Non-pigmented ciliary epithelial cell (primary cell): Measurements from ENCODE around the gene WSCD1.

Experiments
- DNase-seq: peaks from one replicate; pipeline ENCODE4 v3.0.0-alpha.2; 2010; ENCODE audit warnings: low read depth

Gene WSCD1

DNA sequence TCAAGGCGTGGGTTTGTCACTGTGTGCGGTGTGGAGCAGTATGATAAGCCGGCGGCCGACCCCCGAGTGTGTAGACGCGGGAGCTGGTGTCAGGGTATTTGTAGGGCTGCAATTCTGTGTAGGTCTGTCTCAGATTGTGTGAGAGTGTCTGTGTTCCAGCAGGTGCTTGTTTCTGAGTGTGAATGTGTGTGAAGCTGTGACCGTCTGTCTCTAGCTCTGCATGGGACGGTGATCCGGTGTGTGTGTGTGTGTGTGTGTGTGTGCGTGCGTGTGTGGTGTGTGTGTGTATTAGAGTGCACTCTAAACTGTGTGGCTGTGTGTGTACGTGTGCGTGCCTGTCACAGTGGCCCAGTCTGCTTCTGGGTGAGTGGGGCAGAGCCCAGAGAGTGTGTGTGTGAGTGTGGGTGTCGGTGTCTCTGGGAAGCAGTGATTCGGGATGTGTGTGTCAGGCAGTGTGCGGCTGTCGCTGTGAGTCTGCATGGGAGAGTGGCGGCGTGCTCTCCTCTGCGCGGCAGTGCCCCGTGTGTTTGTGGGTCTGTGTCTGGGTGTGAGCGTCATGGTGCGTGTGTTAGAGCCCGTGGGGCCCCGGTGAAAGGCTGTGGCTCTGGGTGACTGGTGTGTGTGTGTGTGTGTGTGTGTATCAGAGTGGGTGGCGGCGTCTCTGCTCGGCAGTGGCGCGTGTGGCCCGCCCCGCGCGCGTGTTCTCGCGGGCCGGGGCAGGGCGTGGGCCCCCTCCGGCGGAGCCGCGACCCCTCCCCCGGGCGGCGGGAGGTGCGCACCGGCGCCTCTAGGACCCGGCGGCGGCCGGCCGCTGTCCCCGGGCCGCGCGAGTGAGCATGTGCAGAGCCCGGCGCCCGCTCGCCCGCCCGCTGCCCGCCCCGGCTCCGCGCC lies at the start of gene WSCD1:
Gene WSCD1 (plus strand): TSS at position 841 of the 891 bp plus-strand sequence. CDS start 10,280 bp downstream, outside the sequence.
- no peak for DNase-seq

DNA sequence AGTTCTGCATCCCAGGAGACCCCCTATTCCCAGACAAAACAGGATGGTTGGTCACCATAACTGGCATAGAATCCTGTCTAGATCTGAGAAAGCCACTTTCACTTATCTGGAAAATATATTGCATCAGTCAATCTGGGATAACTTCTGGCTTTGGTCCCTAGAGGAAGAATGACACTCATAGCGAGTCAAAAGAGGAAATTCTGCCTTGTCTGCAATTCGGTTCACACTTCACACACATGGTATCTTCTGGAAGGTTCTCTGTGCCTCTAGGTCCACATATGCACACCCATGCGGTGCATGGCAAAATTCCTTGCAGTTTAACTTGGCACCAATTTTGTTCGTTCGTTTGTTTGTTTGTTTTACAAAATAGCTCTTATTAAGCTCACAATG lies 49.2 kb upstream of the WSCD1 start:
- DNase-seq: no peak

DNA sequence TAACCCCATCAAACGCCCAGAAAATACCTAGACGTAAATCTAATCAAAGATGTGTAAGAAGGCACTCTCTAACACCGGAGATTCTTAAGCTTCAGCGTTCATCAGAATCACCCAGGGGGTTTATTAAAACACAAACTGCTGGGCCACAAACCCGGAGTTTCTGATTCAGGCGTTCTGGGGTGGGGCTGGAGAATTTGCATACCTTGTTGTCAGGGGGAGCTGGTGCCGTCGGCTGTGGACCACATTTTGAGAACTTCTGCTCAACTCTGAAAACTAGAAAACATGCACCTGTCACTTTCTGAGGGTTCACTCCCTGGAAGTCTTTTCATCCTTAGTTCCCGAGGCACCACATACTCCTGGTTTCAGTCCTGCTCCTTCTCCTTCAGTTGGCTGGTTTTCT lies 48.6 kb upstream of the WSCD1 start:
- DNase-seq: no peak

DNA sequence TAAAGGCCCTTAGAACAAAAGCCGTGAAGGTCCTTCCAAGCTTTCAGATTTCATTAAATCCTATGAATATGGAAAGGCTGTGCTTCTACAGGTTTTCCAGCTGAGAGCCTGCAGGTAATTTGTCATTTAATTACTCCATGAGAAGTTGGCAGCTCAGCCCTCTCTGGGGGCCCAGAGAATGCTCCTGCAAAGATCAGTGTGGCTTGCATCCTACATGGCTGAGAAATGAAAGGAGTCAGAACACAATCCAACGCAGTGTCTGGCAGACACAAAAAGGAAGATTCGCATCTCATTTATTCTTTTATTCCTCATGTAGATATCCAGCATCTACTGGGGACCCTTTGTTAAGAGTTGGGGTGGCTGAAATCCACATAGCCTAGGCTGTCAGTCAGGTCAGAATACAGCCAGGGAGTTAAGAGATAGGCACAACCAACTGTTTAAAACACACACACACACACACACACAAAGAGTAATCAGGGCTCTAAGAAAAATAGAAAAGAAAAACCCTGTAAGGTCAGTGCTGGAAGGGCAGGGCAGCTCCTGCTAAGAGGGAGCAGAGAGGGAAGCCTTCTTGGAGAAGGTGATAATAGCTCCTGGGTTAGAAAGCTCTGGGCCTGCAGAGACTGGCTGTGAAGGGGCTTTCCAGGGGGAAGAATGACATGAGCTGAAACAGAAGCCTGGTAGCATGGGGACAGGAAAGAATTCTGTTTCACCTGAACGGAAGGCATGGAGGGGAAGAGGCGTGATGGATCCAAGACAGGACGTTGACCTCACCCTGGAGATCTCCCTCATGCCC lies 46.9 kb upstream of the WSCD1 start:
- no peak for DNase-seq

DNA sequence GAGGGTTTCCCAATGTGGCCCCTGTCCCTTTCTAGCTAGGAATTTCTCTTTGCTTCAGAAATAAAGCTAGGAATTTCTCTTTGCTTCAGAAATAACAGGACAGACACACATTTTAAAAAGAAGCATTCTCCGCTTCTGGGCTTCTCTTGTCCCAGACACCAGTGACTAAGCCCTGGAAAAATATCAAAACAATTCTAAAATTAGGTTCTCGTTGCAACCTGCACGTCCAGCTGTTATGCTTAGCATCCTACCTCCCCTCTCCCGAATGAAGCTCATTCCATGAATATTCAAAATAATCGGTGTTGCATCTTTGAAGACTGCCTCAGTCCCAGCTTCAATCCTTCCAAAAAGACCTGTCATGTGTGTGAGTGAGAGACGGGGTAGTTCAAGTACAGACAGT lies 45.6 kb upstream of the WSCD1 start:
- DNase-seq: no peak

DNA sequence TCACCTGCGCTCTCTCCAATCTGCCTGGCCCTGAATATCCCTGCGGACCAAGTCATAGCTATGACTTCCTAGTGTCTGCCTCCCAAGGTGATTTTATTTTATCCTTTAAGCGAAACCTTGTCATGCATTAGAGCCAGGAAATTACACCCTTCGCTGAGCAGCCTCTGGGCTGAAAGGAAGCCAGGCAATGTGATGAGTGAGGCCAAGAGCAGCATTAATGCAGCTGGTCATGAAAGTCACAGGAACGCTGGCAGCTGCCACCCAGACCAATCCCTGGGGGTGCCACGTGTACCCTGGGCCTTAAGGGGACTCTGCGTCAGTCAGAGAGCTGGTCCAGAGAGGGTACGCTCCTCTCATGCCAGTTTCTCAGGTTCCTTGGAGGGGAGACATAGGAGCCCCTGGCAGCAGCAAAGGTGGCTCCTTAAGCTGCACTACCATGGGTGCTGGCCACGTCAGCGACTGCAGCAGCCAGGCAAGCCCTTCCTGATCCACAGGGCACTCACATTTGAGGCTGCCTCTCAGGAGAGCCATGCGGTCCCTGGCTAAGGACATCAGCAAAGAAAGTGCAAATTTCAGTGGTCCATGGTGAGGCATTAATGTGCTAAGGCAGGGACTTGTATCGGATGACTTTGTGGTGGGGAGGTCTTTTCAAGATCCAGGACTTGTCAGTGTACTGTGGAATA lies 42.7 kb upstream of the WSCD1 start:
- no peak for DNase-seq

DNA sequence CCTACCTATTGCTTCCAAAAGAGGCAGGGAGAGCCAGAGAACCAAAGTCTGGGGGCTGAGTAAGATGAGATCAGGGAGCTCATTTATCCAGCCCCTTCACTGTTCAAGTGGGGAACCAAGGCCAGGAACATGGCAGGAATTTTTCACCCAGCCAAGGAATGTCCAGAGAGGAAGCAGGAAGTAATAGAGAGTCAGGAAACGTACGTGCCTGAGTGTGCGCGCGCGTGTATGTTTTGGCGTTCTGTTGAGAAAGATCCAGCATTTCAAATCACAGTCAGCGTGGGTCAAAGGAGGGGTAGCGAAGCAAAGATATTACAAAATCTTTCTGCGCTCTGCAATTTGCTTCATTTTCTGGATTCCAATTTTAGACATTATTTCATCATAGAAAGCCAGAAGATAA lies 41.9 kb upstream of the WSCD1 start:
- DNase-seq: no peak

DNA sequence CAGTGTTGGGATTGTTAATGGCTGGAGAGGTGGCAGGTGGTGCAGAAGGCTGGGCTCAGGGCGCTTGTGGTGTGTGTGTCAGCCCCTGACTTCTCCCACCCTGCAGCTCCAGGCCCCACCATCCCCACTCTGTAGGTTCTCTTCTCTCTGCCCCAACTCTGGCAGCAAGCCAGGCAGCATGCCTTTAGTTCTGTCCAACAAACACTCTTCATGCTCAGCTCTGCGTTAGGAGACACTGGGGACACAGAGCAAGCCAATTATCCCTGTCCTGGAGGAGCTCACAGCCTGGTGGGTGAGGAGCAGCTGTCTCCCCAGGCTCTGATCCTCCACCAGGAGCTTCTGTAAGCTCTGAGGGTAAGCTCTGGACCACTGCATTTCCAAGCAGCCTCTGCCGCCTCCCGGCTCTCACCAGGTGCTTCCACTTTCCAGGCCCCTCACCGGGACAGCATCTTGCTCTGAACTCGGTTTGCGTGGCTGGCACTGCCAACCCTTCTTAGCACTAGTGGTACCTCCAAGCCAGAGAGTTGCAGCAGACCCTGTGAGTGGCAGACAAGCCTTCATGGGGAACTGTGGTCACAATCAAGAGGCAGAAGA lies 34.3 kb upstream of the WSCD1 start:
- no peak for DNase-seq

DNA sequence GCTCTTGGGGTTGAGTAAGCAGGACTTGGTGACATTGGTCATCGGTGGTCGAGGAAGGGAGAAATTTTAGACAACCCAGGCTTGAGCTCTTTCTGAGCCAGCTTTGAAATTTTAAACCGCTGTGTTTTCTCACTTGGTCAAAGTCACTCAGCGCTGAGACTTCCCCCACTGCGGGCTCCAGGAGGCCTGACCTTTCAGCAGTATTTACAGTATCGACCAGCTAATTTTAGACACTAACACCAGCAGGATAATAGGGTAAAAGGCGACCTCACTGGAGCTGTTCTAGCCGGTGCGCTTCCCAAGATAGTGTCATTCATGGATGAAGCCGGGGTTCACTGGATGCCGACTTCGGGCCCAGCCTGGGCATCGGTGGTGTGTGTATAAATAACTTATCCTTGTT lies 29.7 kb upstream of the WSCD1 start:
- DNase-seq: no peak

DNA sequence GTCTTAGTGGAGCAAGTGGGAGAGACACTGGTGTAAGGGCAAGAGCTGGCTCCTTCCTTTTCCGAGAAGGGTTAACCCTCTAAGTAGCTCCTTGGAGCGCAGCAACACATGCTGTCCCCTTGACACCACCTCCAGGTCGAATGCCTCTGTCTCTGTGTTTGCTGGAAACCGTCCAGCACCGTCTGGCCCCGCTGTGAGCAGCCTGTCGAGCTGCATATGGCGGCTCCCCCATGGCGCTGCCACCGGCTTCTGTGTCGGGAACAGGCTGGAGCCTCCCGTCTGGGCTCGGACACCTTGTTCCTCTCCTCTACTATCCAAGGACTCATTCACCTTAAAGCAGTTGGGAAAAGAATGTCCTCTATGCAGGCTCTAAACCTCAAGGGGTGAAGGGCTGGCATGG lies 28.9 kb upstream of the WSCD1 start:
- no peak for DNase-seq

DNA sequence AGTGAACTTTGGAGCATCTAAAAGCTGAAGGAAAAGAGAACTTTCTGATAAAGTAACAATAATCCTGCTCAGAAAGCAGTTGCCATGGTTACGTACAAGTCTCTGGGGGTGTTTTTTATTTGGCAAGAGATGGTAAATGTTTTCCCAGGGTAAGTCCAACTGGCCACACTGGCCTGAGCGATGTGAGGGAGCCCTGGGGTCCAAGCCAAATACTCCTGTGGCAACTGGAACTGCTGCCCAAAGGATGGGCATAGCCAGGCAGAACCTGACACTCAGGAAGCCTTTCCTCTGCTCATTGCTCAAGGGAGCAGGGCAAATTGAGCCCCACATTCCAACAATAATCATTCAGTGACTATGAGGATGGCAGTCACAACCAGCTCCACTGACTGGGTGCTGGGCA lies 26.8 kb upstream of the WSCD1 start:
- no peak for DNase-seq

DNA sequence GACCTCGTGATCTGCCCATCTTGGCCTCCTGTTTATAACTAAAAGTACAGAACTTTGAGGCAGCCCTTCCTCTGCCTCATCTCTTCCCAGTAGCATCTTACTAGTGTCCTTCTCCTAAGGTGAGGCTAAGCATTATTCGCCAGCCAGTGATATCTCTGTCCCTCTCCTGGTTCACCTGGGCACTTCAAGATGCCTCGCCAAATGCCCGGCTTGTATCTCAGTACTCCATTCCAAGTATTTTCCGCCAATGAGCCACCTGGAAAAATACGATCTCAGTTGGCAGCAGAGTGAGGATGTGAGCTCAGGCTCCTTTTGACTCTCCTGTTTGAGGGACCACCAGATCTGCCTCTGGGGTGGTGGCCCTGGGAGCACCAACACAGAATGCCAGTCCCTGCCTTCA lies 25.9 kb upstream of the WSCD1 start:
- DNase-seq: no peak

DNA sequence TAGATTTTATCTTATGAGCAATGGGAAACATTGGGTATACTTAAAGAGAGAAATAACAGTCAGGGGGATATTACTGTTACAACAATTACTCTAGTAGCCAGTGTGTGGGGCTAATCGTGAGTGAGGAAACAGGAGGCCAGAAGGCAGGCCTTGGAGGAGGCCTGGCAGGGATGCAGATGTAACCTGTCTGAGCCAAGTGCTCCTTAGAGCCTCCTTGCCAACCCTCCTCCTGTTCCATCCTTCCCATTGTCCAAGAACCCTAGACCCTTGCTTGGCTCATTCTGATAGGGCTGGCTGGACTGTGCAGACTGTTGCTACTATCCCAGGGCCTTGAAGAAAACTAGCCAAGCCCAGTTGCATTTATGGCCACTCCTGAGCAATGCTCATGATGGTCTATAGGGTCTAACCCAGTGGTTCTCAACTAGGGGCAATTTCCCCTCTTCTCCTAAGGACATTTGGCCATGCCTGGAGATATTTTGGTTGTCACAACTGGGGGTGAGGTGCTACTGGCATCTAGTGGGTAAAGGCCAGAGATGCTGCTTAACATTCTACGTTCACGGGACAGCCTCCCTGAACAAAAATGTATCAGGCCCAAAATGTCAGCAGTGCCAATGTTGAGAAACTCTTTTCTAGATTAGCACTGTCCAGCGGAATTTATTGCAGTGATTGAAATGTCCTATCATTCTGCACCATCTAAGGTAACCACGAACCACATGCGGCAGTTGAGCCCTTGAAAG lies 24.4 kb upstream of the WSCD1 start:
- DNase-seq: no peak

DNA sequence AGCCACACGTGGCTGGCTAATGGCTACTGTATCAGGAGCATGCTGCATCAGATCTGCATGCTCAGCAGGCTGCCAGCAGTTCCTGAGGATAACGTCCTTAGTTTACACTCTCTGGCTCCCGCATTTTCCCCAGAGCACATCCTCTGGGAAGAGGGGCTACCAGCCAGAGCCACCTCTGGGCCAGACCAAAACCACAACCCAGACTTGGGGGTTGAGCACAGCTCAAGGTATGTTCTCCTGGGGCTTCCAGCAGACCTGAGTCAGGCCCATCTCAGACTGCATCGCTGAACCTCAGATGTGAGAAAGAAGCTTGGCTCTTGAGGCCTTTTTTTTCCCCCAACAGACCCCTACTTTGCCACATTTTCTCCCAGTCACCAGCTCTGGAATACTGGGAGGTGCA lies 23.7 kb upstream of the WSCD1 start:
- DNase-seq: no peak

DNA sequence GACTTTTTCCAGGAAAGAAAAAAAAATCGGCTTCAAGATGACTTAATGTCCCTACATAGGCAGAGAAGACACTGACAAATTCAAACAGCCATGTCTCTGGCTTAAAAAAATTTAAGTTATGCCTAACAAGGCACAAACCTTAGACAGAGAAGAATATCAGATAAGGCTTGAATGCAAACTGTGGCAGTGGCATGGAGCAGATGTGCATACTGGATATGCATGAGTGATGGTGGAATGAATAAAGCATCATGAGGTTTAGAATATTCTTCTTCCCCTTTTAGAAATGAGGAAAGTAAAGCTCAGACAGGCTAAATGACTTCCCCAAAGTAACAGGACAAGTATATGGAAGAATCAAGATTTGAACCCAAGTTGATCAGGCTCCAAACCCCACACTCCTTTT lies 23.2 kb upstream of the WSCD1 start:
- no peak for DNase-seq

DNA sequence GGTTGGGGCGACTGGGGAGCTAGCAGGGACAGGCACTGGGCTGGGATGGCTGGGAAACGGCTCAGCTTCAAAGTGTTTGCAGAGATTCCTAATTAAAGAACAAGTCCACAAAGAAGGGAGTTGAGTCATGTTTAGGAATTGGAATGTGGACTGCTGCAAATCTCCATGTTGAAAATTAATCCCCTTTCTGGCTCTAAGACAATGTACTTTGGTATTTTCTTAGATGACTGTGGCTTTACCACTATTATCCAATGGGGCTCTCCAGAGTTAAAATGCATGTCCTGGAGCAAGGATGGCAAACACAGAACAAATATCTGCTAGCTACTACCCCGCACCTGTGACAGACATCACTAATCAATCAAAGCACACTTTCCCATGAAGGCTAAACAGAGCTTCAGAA lies 22.2 kb upstream of the WSCD1 start:
- DNase-seq: no peak

DNA sequence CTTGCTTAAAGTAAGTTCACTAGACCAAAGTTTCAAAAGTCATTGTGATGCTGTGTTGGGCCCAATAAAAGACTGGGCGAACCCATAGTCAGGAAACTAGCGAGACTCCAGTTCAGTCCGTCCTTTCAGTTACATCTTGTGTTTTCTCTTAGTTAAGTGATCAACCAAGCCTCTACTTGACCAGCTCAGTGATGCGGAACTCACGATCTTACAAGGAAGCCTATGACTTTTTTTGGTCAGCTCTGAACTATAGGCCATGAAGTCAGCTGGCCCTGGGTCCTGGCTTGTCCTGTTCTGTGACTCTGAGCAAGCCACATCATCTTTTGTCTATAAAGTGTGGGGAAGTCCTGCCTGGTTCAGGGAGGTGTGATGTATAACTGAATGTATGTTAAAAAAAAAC lies 21.7 kb upstream of the WSCD1 start:
- DNase-seq: no peak

DNA sequence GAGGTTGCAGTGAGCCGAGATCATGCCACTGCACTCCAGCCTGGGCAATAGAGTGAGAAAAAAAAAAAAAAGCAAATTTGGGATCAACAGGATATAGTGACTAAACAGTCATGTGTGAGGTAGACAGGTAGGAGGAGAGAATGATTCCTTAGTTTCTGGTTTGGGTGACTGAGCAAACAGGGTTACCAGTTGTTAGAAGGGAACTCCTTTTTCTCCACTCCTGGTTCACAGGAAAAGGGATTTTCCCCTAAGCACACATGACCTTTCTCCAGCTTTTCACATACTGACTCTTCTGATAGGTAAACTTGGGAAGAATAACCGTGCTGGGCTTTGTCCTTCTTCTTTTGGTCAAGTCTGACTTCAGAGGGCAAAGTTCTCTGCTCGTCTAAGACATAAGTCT lies 17.3 kb upstream of the WSCD1 start:
- DNase-seq: no peak

DNA sequence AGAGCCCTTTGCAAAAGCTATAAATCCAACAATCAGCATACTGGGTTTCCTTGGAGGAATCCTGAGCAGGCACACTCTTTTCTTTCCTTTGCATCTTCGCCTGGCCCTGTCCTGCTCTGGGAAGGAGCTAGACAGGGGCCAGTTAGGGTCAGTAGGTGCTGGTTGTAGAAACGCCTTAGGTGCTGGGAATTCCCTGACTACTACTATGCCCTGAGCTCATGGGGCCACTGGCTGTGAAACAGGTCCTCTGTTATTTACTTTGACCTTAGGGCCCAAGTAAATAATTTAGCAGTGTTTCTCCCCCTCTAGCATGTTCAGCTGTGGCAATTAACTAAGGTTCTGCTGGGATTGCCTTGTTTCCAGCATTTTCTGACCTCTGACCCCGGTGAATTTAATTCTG lies 15.8 kb upstream of the WSCD1 start:
- no peak for DNase-seq

DNA sequence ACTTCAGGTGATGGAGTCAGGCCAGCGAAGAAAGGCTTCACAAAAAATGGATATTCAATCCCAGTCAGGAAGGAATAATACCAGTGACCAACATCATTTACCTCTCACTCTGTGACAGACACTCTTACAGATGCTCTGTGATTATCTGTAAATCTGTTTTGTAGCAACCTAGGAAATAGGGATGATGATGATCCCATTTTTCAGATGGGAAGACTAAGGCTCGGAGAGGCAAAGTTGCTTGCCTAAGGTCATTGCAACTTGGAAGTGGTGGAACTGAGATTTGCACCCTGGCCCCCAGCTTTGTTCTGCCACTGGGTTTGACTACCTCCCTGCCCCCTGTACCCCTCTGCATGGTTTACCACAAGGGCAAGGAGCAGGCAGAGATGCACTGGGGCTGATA lies 14.1 kb upstream of the WSCD1 start:
- DNase-seq: no peak

DNA sequence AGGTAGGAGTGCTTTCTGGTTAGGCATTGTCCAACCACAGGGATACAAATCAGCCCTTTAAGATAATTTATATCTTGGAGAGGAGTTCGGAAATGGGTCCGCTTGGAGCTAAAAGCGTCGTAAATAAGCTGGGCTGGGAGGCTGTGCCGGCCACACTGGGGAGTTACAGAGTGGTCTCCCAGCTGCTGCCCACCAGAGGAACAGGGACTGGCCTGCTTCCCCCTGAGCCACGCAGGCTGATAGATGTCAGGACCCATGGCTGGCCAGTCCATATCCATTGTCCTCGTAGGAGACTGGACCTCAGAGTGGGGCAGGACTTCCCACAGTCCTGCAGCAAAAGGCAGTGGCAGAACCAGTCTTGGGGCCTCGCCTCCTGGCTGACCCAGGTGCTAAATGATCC lies 12.6 kb upstream of the WSCD1 start:
- DNase-seq: no peak

DNA sequence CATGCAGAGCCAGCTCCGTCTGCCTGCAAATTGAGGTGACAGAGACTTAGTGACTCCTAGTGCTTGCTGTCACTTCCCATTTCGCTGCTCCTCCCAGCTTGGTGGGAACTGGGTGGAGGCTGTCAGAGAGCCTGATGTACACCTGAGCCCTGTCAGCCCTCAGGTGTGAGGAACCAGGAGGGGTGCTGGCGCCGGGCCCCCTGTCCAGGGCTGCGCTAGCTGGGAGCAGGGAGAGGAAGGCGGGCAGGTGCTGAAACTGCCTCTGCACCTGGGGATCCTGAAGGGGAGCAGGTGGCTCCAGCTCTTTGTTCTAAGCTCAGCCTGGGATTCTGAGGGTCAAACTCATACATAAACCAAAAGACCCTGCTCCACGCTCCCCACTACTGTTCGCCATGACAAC lies 10.8 kb upstream of the WSCD1 start:
- no peak for DNase-seq
